GM19099 (cell line): ENCODE results near the gene TUBGCP2.

Experiments
- POLR2A ChIP-seq: IDR thresholded peaks from 3 replicates; pipeline ENCODE4 v1.6.1; 2011; ENCODE audit warnings: low read depth; ENCODE audit not compliant: insufficient read length; ENCODE audit errors: extremely low read depth

TUBGCP2 gene

GRCh38 chr10:133299738-133300137 is 8.9 kb downstream of the TUBGCP2 start:
- no peak for TF ChIP-seq POLR2A

GRCh38 chr10:133299224-133299623 is 9.4 kb downstream of the TUBGCP2 start:
- TF ChIP-seq POLR2A = no peak

GRCh38 chr10:133298466-133298865 is 10.2 kb downstream of the TUBGCP2 start:
- TF ChIP-seq POLR2A = no peak

- no peak for TF ChIP-seq POLR2A
Measured at GRCh38 chr10:133297504-133297903, 11.2 kb downstream of the TUBGCP2 start.

- TF ChIP-seq POLR2A = no peak
Measured at GRCh38 chr10:133295426-133296320, 13.0 kb downstream of the TUBGCP2 start.

- no peak for TF ChIP-seq POLR2A
Measured at GRCh38 chr10:133294189-133294588, 14.5 kb downstream of the TUBGCP2 start.

GRCh38 chr10:133293810-133294119 is 14.9 kb downstream of the TUBGCP2 start:
- TF ChIP-seq POLR2A = no peak

GRCh38 chr10:133292919-133293809 is 15.5 kb downstream of the TUBGCP2 start:
- no peak for TF ChIP-seq POLR2A

- no peak for TF ChIP-seq POLR2A
Measured at GRCh38 chr10:133289761-133290160, 18.9 kb downstream of the TUBGCP2 start.

- TF ChIP-seq POLR2A = no peak
Measured at GRCh38 chr10:133287832-133288500, 20.7 kb downstream of the TUBGCP2 start.

GRCh38 chr10:133286366-133286765 is 22.3 kb downstream of the TUBGCP2 start:
- TF ChIP-seq POLR2A = no peak

- TF ChIP-seq POLR2A = no peak
Measured at GRCh38 chr10:133285217-133285616, 23.5 kb downstream of the TUBGCP2 start.

- TF ChIP-seq POLR2A = no peak
Measured at GRCh38 chr10:133283931-133284330, 24.7 kb downstream of the TUBGCP2 start.

- no peak for TF ChIP-seq POLR2A
Measured at GRCh38 chr10:133282846-133283390, 25.8 kb downstream of the TUBGCP2 start.
